NCI-H1417 treated with DMSO at 0.1 percent for 48 hours (cell line): Measurements from ENCODE around the gene PSME3IP1.

Source experiments
- DNase-seq: peaks from one replicate; lab custom pipeline; 2025; lab: John Stamatoyannopoulos, UW

PSME3IP1 gene

DNA sequence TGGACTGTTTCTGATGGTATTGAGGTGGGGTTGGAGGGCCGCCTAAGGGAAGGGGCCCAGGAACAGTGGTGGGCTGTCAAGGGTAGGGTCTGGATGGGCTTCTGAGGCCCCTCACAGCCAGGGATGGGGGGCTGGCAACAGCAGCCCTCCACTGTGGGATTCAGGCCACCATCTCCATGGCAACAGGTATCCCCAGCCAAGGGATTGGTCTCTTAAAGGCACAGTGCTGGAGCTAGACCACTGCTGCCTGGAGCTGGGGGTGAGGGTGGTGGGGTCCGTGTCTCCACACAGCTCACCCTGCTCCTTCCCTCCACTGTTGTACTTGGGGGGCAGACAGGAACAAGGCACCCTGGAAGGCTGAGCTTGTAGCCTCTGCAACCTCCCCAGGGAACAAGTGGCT, 41.8 kb downstream of the PSME3IP1 start:
- DNase-seq: no peak

- DNase-seq: no peak
Measured at GRCh38 chr16:57143149-57143921, 42.5 kb downstream of the PSME3IP1 start.

- DNase-seq: no peak
Measured at GRCh38 chr16:57141822-57142631, 43.8 kb downstream of the PSME3IP1 start.

DNA sequence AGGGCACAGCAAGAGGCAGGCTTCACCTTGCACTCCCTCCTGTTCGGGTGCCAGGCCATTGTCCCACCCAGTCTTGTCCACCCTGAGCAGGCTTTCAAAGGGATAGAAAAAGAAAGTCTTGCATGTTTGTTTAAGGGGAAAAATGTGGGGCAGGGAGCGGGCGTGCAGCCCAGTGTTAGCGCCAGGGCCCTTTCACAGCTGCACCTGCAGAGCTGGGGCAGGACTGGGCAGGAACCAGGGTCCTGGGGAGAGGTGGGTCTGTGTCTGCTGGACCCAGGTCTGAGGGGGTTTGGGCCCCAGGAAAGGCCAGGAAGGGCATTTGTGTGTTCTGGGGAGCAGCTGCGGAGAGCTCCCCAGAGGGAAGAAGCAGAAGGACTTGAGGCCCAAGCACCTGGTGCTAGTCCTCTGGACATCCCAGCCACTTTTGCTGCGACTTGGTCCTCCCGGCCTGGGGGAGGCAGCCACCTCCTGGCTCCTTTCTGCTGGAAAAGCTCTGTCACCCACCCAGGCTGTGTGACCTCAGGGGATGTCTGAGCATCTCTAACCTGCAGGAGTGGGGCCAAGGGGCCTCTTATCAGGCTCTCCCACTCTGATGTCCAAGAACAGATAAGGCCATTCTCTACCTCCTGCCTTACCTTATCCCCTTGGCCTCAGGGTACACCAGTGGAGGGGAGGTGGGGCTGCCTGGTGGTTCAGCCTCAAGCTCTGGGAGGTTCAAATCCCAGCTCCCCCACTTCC, 44.7 kb downstream of the PSME3IP1 start:
- DNase-seq: no peak

- DNase-seq: no peak
Measured at GRCh38 chr16:57138281-57138935, 47.4 kb downstream of the PSME3IP1 start.

GRCh38 chr16:57137566-57138273, 48.1 kb downstream of the PSME3IP1 start:
- no peak for DNase-seq

DNA sequence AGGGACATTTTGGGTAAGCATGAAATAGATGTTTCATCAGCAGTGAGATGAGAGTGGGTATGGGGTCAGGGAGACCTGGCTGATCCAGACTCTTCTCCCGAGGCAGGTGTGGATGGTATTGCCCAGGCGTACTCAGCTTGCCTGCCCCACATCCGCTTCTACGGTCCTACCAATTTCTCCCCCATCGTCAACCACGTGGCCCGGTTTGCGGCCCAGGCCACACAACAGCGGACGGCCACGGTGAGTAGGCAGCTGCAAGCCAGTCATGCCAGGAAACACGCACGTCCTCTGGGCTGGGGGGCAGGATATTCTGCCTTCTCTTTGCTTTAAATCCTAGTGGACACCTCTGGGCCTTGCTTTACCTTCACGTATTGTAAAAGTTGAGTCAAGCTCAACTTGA, 48.8 kb downstream of the PSME3IP1 start:
- no peak for DNase-seq

DNA sequence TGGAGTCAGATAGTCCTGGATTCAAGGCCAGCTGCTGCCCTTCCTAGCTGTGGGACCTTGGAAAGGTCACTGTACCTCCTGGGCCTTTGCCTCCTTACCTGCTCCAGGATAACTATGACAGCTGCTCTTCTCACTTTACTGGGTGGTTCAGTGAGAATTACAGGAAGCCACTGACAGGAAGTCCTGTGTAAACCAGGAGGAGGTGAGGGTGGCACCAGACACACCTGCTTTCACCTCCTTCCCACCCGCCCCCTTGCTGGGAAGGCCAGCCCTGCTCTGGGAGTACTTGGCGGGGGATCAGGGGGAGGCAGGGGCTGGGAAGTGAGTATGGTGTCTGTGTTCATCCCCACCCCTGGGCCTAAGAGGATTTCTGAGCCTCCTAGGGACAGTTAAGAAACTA, 50.9 kb downstream of the PSME3IP1 start:
- DNase-seq: no peak

DNA sequence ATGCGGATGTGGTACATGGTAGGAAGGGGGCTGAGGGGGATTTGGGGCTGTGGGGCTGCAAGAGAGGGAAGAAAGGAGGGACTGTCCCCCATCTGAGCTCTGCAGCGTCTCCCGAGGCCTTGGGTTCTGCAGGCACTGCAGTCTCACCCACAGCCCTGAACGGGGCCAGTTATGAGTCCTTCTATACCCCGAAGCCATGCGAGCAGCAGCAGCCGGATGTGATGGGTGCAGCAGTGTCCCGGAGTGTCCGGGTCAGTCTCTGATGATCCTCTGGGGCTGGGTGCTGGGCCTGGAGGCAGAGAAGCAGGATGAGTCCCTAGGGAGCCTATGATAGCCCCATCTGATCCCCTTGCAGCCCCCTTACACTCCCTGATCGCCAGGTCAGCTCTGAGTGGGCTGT, 52.0 kb downstream of the PSME3IP1 start:
- no peak for DNase-seq

DNA sequence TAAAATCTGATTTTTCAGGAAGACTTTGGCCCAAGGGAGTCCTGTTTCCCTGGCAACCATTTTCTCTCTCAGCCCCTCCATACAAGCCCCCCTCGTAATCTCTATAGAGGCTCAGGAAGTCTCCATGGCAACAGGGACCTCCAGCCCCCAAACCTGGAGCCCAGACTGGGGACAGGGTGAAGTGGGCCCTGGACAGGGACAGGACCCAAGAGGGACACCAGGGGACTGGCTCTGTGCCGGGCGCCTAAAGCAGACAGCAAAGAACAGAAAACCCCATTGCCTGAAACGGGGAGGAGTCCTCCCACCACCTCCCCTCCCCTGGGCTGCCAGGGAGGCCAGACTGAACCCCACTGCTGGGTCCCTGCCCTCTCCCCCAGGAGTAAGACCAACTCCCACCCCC, 52.8 kb downstream of the PSME3IP1 start:
- DNase-seq: no peak

DNA sequence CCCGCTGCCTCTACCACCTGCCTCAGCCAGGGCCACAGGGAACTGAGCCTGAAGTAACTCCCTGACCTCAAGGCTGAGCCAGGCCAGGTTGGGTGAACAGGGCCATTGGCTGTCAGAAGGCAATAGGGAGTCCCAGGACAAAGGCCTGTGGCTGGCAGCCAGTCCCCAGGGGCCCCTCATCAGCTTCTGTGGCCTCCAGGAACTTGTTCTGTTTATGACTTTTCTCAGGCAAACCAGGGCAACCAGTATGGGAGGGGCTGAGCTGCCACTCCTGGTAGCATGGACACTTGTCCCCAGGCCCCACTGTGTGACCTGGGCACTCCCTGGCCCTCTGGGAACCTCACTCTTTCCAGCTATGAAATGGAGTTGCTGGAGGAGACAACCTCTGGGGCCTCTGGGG, 53.4 kb downstream of the PSME3IP1 start:
- no peak for DNase-seq

DNA sequence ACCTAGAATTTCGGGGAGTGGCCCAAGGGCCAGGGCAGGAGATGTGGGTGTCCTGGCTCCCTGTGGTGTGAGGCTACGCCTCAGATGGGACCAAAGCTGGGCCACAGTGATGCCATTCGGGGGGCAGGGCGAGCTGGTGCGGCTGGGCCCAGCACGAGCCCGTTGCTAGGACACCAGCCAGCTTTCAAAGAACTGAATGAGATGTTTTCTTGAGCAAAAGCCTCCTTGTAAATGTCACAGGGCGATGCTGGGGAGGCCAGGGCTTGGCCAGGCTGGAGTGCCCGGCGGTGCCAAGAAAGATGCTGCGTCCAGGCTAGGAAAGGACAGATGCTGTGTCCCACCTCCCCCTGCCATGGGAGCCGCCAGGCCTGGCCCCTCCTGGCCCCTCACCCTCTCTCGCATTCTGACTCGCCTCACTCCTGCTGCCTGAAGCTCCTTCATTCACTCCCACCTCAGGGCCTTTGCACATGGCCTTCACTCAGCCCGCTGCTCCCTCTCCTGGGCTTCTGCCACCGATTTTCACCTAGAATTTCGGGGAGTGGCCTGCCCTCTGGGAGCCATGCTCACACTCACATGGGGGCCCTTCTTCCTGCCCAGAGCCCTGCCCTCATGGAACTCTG, 54.4 kb downstream of the PSME3IP1 start:
- DNase-seq: no peak

DNA sequence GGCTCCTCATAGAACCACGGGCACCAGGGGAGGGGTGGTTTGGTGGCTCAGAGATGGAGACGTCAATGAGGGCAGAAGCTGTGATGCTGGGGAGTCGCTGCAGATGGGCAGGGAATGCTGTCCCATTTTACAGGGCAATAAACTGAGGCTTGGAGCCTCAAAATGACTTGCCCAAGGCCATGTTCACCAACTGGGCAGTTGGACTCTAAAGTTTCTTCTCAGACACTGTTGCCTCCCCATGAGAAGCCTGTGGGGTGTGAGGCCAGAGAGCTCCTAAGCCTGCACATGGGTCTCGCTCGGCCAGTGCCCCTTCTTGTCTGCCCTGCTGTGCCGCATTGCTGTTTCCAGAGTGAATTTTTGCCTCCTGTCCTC, 54.9 kb downstream of the PSME3IP1 start:
- no peak for DNase-seq

GRCh38 chr16:57128771-57129389, 57.0 kb downstream of the PSME3IP1 start:
- DNase-seq: no peak

DNA sequence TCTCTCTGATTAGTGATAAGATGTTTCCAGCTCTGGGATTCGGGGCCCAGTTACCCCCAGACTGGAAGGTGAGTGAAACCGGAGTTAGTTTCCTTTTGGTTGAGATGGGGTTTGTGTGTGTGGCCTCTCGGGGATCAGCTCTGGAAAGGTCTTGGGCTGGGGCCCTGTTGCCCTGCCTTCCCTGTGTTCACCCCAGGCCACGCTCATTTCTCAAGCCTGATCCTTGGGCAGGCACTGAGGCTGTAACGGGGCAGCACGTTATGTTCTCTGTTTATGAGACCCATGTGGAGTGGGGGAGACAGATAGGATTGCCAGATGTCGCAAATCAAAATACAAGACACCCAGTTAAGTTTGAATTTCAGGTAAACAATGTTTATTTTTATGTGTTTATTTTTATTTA, 58.0 kb downstream of the PSME3IP1 start:
- DNase-seq: no peak

GRCh38 chr16:57127037-57127763, 58.6 kb downstream of the PSME3IP1 start:
- DNase-seq: no peak

DNA sequence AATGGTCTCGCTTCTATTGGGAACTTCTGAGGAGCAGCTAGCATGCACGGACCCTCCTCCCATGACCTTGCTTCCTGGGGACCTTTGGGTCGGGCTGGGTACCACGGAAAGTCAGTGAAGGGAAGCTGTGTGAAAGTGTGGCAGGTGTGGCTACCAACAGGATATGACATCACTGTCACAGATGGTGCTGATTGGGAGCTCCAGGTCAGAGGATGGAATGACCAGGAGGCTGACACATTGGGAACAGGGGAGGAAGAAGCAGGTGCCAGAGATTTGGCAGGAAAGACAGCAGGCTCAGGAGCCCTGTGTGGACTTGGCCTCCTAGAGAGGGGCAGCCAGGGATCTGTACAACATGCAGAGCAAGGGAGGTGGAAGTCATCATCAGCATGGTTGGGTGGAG, 59.4 kb downstream of the PSME3IP1 start:
- DNase-seq: no peak

DNA sequence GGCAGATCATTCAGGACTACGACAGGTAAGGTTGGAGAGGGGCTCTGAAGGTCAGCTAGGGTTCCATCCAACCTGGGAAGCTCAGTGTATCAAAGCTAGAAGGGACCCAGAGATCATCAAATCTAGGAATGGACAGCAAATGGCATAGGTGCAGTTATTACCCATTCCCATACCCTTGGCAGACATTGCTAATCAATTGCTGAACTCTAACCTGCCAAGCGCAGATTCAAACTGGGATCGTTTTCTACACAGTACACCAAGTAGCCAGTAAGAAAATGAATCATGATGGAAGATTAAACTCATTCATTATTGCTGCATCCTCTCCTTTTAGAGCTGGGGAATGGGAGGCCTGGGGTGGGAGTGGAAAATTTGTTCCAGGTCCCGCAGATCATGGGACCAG, 59.9 kb downstream of the PSME3IP1 start:
- DNase-seq: no peak

GRCh38 chr16:57125376-57125775, 60.5 kb downstream of the PSME3IP1 start:
- DNase-seq: no peak
